ENCODE results near the gene LRP1.

DNA sequence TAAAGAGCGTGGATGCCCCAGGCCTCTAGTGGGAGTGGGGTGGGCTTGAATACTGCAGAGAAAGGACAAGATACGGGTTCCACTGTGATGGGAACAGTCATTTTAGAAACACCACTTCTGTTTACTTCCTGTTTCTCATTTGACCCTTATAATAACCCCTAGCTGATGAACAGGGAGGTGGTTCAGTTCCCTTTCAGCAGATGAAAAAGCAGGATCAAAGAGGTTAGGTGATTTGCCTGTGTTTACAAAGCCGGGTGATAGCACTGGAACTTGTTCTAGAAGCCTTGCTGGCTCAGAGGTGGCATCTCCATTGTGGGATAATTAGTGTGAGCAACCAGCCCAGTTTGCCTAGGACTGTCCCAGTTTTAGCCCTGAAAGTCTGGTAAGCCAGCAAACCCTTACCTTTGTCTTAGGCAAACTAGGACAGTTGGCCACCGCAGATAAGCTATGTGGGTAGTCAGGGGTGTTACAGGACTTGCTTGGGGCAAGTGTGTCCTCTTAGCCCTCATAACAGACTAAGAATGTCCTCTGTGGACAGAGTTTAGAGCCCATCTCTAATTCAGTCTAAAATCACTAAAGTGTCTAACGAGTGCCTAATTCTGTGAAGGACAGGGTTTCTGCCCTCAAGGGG is 26.6 kb downstream of the LRP1 start:
- TF ChIP-seq, protein P1, sequence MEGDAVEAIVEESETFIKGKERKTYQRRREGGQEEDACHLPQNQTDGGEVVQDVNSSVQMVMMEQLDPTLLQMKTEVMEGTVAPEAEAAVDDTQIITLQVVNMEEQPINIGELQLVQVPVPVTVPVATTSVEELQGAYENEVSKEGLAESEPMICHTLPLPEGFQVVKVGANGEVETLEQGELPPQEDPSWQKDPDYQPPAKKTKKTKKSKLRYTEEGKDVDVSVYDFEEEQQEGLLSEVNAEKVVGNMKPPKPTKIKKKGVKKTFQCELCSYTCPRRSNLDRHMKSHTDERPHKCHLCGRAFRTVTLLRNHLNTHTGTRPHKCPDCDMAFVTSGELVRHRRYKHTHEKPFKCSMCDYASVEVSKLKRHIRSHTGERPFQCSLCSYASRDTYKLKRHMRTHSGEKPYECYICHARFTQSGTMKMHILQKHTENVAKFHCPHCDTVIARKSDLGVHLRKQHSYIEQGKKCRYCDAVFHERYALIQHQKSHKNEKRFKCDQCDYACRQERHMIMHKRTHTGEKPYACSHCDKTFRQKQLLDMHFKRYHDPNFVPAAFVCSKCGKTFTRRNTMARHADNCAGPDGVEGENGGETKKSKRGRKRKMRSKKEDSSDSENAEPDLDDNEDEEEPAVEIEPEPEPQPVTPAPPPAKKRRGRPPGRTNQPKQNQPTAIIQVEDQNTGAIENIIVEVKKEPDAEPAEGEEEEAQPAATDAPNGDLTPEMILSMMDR (optimal IDR thresholded peaks at IDR 0.05 in 1 of 3, IDR thresholded peaks at IDR 0.05 in 1 of 3, conservative IDR thresholded peaks at IDR 0.05 in 1 of 3; ENCODE audit: extremely low read depth in 1 of 3, insufficient read depth in 2 of 3, low read length in 3 of 3), result no peak
- no peak for TF ChIP-seq EZH2 (IDR thresholded peaks at IDR 0.05; ENCODE audit: low read length)
